SK-N-MC (cell line): ENCODE data around the gene TDRD1.
"Not testable (repeated sequence)": the region's sequence is repeated elsewhere in the genome, so short reads cannot be mapped to it uniquely, and the experiment has no call there.

Experiments used
- EZH2 ChIP-seq: fragments of 200-600 bp; sonication (generic); IDR thresholded peaks from one replicate; pipeline ENCODE4 v1.6.1; 2017; ENCODE audit warnings: antibody characterized with exemption
- FOXP2 ChIP-seq: optimal IDR thresholded peaks from 2 replicates; pipeline ENCODE3; 2011; ENCODE audit warnings: mild to moderate bottlenecking, moderate library complexity; ENCODE audit not compliant: insufficient read depth; ENCODE audit errors: extremely low read length, control extremely low read depth
- POLR2AphosphoS5 ChIP-seq: IDR thresholded peaks from 2 replicates; pipeline ENCODE4 v1.6.1; 2012; ENCODE audit warnings: mild to moderate bottlenecking, low read depth, low read length, borderline replicate concordance

- not testable (repeated sequence) for TF ChIP-seq POLR2AphosphoS5, EZH2, FOXP2
Observed at GRCh38 chr10:114149476-114149875, 29.7 kb upstream of the TDRD1 start.
